NCI-H2029 (cell line): Measurements from ENCODE around the gene ITPA.
"Not testable (repeated sequence)": the region's sequence is repeated elsewhere in the genome, so short reads cannot be mapped to it uniquely, and the experiment has no call there.

Experiments
- DNase-seq: peaks from one replicate; lab custom pipeline; 2025; lab: John Stamatoyannopoulos, UW

The ITPA gene

DNA sequence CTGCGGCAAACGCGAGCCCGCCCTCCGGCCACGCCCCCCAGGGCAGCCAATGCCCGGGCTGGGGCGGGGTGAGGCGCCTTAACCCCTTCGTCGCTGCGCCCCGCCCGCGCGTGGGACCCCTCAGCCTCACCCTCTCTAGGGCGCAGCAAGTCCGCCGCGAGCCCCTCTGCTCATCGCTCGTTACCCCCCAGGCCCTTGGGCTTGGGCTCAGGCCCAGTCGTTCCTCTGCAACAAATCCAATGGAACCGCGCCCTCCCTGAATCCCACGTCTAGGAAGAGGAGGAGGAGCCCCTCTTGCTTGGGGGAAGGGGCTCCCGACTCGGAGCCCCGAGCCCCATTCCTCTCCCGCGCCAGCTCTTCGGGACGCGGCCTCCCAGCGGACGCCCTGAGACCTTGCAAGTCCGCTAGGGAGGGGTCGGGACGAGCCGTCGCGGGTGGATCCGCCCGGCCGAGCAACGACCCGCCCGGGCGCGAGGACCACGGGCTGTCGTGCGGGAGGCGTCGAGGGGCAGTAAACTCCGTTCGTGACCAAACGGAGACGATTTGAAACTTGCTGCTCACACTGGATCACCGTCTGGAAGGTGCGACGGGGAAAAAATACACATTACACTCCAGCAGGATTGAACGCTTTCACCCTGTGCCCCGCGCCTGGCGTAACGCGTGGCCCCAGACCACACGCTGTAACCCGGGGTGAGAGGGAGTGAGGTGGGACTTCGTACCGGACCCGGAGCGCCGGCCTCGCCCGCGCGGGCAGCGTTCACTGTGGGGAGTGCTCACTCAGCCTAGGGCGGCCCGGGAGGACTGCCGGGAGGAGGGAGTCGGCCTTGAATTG, 35.5 kb upstream of the ITPA start:
- no peak for DNase-seq

DNA sequence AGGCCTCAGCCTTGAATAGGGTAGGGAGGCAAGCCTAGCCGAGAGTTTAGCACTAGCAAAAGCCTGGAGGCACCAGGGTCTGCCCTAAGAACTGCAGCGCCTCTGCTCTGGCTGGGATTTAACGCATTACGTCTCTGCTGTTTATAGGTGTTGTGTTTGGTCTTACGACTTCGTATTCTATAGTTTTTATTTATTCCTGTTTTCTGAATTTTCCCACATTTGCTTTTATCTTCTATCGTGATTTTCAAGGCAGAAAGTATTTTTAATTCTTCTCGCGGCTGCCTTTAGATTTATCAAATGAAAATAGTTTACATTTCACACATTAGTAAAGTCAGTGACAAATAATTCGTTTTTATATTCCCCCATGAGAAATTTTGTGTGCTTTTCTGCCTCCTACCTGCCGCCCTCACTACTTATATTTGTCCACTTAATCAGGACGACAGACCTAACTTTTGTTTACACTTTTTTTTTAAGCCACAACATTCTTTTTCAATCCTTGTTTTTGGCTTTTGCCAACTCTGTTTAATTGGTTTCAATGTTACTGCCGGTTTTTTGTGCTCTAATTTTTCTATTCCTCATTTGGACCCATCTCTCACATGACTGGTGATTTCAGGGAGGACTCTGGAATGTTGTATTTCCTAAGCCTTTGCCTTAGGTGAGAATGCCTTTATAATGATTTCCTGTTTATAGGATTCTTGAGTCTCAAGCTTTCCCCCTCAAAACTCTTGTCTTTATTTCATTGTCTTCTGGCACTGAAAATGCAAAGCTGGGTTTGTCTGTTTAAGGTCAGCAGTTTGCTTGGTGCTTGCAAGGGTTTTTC, 34.6 kb upstream of the ITPA start:
- DNase-seq, result no peak

GRCh38 chr20:3175270-3175669, 34.0 kb upstream of the ITPA start:
- no peak for DNase-seq

- no peak for DNase-seq
Measured at GRCh38 chr20:3177746-3178485, 31.4 kb upstream of the ITPA start.

DNA sequence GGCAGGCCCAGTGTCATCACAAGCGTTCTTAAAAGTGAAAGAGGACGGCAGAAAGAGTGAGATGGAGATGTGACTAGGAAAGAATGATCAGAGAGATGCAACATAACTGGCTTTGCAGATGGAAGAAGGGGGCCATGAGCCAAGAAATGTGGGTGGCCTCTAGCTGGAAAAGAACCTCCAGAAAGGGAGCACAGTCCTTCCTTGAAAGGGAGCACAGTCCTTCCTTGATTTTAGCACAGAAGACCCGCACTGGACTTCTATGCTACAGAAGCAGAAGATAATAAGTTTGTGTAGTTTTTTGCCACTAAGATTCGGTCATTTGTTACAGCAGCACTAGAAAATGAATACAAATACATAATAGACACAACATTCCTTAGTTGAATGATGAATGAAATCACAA, 29.0 kb upstream of the ITPA start:
- no peak for DNase-seq

- DNase-seq, result peak; percentile 43
Measured at GRCh38 chr20:3181270-3181669, 28.0 kb upstream of the ITPA start.

- not testable (repeated sequence) for DNase-seq
Measured at GRCh38 chr20:3182429-3182828, 26.9 kb upstream of the ITPA start.

GRCh38 chr20:3183896-3184612, 25.2 kb upstream of the ITPA start:
- DNase-seq, result no peak

DNA sequence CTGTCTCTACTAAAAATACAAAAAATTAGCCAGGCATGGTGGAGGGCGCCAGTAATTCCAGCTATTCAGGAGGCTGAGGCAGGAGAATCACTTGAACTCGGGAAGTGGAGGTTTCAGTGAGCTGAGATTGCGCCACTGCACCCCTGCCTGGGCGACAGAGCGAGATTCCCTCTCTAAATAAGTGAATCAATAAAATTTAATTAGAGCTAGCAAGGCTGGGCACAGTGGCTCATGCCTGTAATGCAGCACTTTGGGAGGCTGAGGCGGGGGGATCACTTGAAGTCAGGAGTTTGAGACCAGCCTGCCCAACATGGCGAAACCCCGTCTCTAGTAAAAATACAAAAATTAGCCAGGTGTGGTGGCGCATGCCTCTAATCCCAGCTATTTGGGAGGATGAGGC, 21.4 kb upstream of the ITPA start:
- not testable (repeated sequence) for DNase-seq

- no peak for DNase-seq
Measured at GRCh38 chr20:3188823-3189413, 20.4 kb upstream of the ITPA start.

- DNase-seq, result no peak
Measured at GRCh38 chr20:3189561-3190131, 19.7 kb upstream of the ITPA start.

DNA sequence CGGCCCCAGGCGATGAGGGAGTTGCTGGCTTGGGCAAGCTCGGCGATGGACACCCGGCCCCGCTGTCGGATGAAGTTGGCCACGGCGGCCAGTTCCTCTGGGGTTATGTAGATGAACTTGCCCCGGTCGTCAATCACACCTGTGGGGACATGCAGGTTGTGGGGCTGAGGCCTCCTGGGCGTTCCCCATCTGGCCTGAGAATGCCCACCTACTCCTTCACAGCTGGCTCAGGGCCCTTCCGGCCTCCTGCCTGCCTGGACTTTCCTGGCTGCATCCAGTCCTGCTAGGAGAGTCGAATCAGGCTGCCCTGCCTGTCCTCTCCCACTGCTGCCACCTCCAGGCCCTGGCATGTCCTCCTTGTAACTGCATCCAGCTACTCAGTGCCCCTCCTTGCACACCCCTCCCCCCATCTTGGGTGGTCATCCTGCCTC, 18.6 kb upstream of the ITPA start:
- DNase-seq, result no peak

- no peak for DNase-seq
Measured at GRCh38 chr20:3192226-3193015, 16.9 kb upstream of the ITPA start.

- DNase-seq, result no peak
Measured at GRCh38 chr20:3193806-3194616, 15.3 kb upstream of the ITPA start.

DNA sequence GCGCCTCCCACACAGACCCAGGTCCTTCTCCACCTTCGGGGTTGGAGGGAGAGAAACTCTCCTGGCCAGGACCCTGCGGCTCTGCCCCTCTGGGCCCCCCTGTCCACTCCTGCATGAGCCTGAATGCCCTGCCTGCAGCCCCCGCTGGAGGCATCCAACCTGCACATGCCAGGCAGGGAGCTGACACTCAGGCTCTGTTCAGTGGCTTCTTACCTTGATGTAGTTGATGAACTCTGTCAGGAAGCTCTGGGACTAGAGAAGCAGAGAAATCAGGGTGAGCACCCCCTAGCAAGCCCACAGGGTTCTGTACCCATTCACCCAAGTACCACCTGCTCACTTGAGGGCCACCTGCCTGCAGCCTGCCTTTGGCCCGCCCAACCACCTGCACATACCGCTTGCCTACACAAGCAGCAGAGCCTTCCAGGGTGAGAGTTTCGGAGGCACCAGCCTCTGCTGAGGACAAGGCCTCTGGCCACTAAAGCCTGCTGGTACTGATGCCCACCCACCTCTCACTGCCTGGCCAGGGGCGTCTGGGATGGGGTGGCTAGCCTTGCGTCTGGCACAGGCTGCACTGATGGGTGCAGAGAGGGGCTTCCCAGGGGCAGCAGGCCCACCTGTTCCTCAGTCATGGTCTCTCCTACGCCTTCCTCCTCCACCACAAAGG, 14.5 kb upstream of the ITPA start:
- no peak for DNase-seq

DNA sequence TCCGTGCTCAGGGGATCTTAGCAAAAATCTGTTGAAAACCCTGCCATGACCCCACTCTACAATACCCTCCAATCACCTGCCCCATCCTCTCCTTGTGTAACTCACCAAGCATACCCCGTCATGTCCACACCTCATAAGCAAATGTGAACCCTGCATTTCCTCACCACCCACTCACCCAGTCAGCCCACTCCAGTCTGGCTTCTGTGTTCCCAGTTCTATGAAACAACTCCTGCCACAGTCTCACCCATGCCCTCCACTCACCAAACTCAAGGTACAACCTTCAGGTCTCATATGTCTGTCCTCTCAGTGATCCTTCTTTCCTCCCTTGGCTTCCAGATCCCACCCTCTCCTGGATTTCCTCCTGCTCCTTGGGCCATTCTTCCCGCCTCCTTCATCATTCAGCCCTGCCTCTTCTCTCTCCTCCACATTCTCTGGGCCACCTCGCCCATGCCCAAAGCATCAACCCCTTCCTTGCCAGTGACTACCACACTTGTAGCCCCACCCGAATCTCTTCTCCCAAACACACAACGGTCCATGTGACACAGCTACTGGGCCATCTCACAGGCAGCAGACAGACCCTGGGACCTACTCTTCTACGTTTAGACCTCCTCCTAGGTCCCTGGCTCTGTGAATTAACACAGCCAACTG, 13.6 kb upstream of the ITPA start:
- no peak for DNase-seq

DNA sequence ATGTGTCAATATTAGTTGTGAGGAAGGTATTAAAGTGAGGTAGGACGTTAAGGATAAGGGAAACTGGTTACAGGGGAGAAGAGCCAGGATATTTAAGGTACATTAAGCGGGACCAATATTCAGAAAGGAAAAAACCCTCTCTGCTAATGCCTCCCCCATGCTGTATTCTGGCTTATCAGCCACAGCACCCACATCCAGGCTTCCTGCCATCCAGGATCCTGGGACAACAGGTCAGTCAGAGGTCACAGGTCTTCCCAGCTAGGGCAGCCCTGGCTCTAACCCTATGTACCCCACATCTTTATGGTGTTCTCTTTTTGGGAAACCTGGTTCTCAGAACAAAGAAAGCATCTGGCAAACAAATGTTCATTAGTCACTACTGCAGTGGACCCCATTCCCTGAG, 10.1 kb upstream of the ITPA start:
- no peak for DNase-seq
